Right atrium auricular region (tissue), 2 donors: Measurements from ENCODE around the gene DYRK1A. TPM values are rescaled to one million over a fixed set of nuclear protein-coding genes. Genes with fewer than 3 reads are reported as not detected.

Experiments used
- DNase-seq: peaks from one replicate; pipeline ENCODE4 v3.0.0-alpha.2; 2019; ENCODE audit warnings: low spot score
- H3K27ac ChIP-seq, 2 donors: fragments of 200-600 bp; sonication (generic); 1 replicate in 1 of 2; 2 replicates in 1 of 2; pipeline ENCODE4 v1.5.1; 2016 to 2019
- H3K27me3 ChIP-seq, 2 donors: fragments of 200-600 bp; sonication (generic); one replicate each; pipeline versions ENCODE4 v1.5.1 to v1.6.0; 2017 to 2019
- H3K36me3 ChIP-seq: fragments of 200-600 bp; sonication (generic); one replicate; pipeline ENCODE4 v1.5.1; 2016
- H3K4me1 ChIP-seq, 2 donors: fragments of 200-600 bp; sonication (generic); one replicate each; pipeline versions ENCODE4 v1.5.1 to v1.6.0; 2017 to 2019
- H3K4me3 ChIP-seq, 2 donors: fragments of 200-600 bp; sonication (generic); 1 replicate in 1 of 2; 2 replicates in 1 of 2; pipeline ENCODE4 v1.5.1; 2017 to 2019; ENCODE audit warnings: mild to moderate bottlenecking in 1 of 2, moderate library complexity in 1 of 2
- H3K9me3 ChIP-seq, 2 donors: fragments of 200-600 bp; sonication (generic); one replicate each; pipeline ENCODE4 v1.5.1; 2019
- total RNA-seq, 2 donors: library from RNA; depleted of rRNA; stranded (reverse); fragments of >200 nt; gene quantifications; one replicate each; pipeline ENCODE4 v1.1.0, GENCODE V29; 2016
- TF ChIP-seq, protein P1 (sequence below), 2 donors: fragments of 200-600 bp; sonication (generic); IDR thresholded peaks; one replicate each; pipeline ENCODE4 v1.5.1; 2019; ENCODE audit warnings: antibody characterized with exemption in 2 of 2

The DYRK1A gene
- total RNA-seq, 2 donors from 2014 or later: 69.3 to 94.7 TPM

DNA sequence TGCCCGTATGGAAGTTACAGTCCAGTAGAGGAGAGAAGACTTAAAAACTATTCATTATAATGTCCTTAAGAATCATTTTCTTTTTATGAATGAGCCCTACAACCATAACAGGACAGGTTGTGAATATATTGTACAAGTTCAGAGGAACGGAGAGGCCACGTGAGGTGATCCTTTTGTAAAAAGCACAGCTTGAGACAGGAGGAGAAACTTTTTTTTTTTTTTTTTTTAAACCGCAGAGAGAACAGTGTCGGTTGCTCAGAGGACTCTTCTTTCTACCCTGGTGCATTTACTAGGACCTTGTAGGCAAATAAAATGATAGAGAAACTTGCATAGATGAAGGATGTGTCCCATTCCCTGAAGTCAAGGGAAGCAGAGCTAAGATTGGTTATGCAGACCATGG is 32.1 kb downstream of the DYRK1A start:
- no peaks in the 10 kb centered on the region for H3K27me3 ChIP-seq
- H3K27ac ChIP-seq: no peak overlapping the region
- DNase-seq: no peak
- TF ChIP-seq, protein P1, sequence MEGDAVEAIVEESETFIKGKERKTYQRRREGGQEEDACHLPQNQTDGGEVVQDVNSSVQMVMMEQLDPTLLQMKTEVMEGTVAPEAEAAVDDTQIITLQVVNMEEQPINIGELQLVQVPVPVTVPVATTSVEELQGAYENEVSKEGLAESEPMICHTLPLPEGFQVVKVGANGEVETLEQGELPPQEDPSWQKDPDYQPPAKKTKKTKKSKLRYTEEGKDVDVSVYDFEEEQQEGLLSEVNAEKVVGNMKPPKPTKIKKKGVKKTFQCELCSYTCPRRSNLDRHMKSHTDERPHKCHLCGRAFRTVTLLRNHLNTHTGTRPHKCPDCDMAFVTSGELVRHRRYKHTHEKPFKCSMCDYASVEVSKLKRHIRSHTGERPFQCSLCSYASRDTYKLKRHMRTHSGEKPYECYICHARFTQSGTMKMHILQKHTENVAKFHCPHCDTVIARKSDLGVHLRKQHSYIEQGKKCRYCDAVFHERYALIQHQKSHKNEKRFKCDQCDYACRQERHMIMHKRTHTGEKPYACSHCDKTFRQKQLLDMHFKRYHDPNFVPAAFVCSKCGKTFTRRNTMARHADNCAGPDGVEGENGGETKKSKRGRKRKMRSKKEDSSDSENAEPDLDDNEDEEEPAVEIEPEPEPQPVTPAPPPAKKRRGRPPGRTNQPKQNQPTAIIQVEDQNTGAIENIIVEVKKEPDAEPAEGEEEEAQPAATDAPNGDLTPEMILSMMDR (IDR thresholded peaks at IDR 0.05): no peak
- H3K36me3 ChIP-seq: no peaks in the 10 kb centered on the region
- peaks cover 0 to 46% of the 10 kb centered on the region in 2 donors for H3K4me1 ChIP-seq
- peaks cover 0 to 19% of the 10 kb centered on the region in 2 donors for H3K9me3 ChIP-seq
- no peak overlapping the region for H3K4me3 ChIP-seq

DNA sequence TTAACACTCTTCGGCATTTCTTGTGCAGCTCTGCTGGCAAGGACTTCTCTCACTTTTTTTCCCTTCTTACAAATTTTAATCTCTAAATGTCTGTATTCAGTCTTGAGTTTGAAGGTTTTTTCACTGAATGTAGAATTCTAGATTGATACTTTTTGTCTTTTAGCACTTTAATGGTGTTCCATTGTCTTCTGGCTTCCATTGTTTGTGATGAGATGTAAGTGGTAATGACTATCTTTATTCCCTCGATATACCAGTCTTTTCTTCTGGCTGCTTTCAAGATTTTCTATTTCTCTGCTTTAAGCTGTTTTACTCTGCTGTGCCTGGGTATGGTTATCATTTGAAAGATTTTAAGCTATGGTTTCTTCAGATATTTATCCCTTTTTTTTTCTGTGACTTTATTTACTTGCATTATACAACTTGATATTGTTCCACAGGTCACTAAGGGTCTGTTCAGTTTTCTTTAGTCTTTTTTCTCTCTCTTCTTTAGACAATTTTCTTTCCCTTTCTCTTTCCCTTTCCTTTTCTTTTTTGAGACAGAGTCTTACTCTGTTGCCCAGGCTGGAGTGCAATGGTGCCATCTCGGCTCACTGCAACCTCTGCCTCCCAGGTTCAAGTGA is 35.8 kb downstream of the DYRK1A start:
- no peak overlapping the region for H3K27ac ChIP-seq
- H3K36me3 ChIP-seq: no peaks in the 10 kb centered on the region
- TF ChIP-seq, protein P1 (IDR thresholded peaks at IDR 0.05): no peak
- no peak overlapping the region for H3K4me3 ChIP-seq
- peaks cover 0 to 44% of the 10 kb centered on the region in 2 donors for H3K4me1 ChIP-seq
- H3K27me3 ChIP-seq: no peaks in the 10 kb centered on the region
- no peak for DNase-seq
- H3K9me3 ChIP-seq: peaks cover 0 to 19% of the 10 kb centered on the region in 2 donors

DNA sequence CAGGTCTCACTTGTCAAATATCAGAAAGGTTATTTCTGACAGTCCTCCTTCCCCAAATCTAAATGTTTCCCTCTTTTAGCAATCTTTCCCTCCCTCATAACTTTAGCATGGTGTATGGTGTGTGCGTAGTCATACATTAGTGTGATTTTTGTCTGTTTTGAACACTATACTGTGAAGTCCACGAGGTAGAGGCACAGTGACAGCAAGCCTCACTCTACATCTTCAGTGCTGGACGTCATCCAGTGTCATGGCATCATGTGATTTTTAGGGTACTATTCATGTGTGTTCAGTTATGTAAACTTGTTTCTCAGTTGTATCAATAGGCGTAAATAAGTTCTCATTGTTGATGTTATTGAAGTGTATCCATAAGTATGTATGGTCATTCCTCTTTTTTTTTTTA is 39.1 kb downstream of the DYRK1A start:
- Histone ChIP-seq H3K36me3 (no peaks in the 10 kb centered on the region), H3K27ac (no peak overlapping the region), H3K4me1 (peaks cover 0 to 58% of the 10 kb centered on the region in 2 donors), H3K27me3 (no peaks in the 10 kb centered on the region), H3K9me3 (peaks cover 0 to 19% of the 10 kb centered on the region in 2 donors), H3K4me3 (no peak overlapping the region)
- no peak for DNase-seq
- TF ChIP-seq, protein P1 (IDR thresholded peaks at IDR 0.05): no peak

DNA sequence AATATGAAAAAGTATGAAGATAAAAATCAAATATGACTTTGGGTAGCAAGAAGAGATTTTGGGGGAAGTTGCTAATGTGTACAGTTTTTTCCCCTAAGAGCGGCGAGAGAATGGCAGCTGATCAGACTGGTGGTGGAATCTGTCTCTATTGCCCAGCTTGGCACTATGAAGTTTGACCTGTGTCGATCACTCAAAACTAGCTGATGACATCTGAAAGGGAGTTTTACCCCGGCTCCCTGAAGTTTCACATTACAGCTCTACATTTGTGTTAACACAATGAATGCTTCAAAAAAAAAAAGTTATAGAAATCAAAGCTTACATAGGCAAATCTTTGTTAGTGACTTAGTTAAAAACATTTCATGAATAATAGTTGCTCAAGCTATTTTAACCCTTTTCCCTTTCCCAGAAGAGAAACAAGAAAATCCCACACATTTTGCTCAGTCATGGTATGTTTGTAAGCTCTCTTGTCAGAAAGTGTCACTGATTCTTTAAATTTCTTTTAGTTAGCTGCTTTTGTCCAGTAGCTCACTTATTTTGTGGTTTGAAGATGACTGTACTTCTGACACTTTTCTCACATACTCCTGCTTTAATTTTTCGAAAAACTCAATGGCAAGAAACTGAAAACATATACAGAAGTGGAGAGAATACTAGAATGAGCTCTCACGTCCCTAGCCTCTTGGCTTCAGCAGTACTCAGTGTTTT is 41.3 kb downstream of the DYRK1A start:
- TF ChIP-seq, protein P1 (IDR thresholded peaks at IDR 0.05): no peak
- peaks cover 0 to 70% of the 10 kb centered on the region in 2 donors for H3K4me1 ChIP-seq
- no peak for DNase-seq
- peaks cover 0 to under 1% of the 10 kb centered on the region in 2 donors for H3K9me3 ChIP-seq
- no peaks in the 10 kb centered on the region for H3K36me3 ChIP-seq
- H3K27ac ChIP-seq: peak overlapping the region in 1 of 2 donors; percentile 35
- no peak overlapping the region for H3K4me3 ChIP-seq
- no peaks in the 10 kb centered on the region for H3K27me3 ChIP-seq

DNA sequence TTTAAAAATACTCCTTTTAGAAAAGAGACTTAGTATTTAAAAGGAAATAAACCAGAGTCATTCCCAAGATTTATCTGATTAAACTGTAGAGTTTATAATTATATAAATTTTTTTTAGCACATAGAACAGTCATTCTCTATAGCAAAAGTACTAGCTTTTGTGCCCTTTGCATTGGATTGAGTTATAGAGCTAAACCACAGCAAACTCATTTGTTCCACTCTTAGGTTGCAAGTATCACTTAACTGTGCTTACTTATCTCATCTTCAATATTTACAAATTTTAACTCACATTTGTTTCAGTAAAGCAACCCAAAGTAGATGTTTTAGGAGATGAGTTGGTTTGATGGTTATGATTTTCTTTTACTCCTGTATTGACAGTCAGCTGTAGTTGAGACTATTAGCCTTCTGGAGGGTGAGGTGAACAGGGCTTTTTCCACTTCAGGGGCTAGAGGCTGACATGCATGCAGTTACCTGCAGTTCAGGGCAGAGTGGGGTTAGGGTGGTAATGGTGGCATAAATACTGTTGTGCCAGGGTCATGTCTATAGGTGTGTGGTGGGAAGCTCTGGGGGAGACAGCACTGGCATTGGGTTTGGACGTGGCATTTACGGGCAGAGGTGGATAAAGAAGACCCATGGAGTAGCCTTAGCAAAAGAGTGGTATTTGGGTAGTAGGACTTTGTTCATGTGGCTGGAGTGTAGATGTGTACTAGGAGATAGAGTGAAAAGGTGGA is 42.1 kb downstream of the DYRK1A start:
- TF ChIP-seq, protein P1 (IDR thresholded peaks at IDR 0.05): no peak
- H3K4me1 ChIP-seq: peaks cover 0 to 77% of the 10 kb centered on the region in 2 donors
- H3K27me3 ChIP-seq: no peaks in the 10 kb centered on the region
- no peaks in the 10 kb centered on the region for H3K9me3 ChIP-seq
- H3K27ac ChIP-seq: peak overlapping the region in 1 of 2 donors; percentile 35
- no peak overlapping the region for H3K4me3 ChIP-seq
- H3K36me3 ChIP-seq: no peaks in the 10 kb centered on the region
- no peak for DNase-seq
